Tibial nerve (tissue), 3 donors: ENCODE results near the gene ZNF622.

Source experiments
- POLR2A ChIP-seq, 2 donors: fragments of 450-650 bp; IDR thresholded peaks; one replicate each; pipeline ENCODE4 v1.6.1; 2017; ENCODE audit warnings: antibody characterized with exemption in 2 of 2, mild to moderate bottlenecking in 2 of 2, moderate library complexity in 2 of 2
- TF ChIP-seq, protein P1 (sequence below), 5 experiments: fragments of 200-600 bp in 3 of 5; fragments of 450-650 bp in 2 of 5; sonication (generic) in 3 of 5; IDR thresholded peaks; one replicate each; pipeline ENCODE4 v1.5.1; 2016 to 2019; ENCODE audit warnings: antibody characterized with exemption in 5 of 5, mild to moderate bottlenecking in 3 of 5, moderate library complexity in 2 of 5

DNA sequence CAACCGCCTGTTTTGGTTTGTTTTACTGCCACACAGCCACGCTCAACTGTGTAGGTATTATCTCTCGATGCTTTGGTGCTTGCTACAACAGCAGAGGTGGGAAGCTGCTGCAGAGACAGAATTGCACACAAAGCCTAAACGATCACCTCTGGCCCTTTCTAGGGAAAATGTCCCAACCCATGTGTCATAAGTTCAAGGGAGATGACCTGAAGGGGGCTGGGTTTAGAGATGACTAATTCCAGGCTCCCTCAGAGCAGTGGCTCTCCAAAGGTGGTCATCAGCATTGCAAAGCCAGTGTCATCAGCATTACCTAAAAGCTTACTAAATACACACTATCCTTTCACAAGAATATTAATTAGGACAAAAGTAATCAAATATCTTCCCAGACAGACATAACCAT lies 10.9 kb downstream of the ZNF622 start:
- no peak for TF ChIP-seq POLR2A (IDR thresholded peaks at IDR 0.05)
- TF ChIP-seq, protein P1, sequence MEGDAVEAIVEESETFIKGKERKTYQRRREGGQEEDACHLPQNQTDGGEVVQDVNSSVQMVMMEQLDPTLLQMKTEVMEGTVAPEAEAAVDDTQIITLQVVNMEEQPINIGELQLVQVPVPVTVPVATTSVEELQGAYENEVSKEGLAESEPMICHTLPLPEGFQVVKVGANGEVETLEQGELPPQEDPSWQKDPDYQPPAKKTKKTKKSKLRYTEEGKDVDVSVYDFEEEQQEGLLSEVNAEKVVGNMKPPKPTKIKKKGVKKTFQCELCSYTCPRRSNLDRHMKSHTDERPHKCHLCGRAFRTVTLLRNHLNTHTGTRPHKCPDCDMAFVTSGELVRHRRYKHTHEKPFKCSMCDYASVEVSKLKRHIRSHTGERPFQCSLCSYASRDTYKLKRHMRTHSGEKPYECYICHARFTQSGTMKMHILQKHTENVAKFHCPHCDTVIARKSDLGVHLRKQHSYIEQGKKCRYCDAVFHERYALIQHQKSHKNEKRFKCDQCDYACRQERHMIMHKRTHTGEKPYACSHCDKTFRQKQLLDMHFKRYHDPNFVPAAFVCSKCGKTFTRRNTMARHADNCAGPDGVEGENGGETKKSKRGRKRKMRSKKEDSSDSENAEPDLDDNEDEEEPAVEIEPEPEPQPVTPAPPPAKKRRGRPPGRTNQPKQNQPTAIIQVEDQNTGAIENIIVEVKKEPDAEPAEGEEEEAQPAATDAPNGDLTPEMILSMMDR (IDR thresholded peaks at IDR 0.05), result no peak
